HG03469 (cell line): Measurements from ENCODE around the gene MGMT.

ENCODE experiments used
- ATAC-seq: cut with Tn5 transposase; IDR thresholded peaks from one replicate; pipeline ENCODE4 v1.9.1; 2021; ENCODE audit warnings: mild to moderate bottlenecking, moderate library complexity, moderate number of reproducible peaks; ENCODE audit not compliant: unreplicated experiment

The MGMT gene

DNA sequence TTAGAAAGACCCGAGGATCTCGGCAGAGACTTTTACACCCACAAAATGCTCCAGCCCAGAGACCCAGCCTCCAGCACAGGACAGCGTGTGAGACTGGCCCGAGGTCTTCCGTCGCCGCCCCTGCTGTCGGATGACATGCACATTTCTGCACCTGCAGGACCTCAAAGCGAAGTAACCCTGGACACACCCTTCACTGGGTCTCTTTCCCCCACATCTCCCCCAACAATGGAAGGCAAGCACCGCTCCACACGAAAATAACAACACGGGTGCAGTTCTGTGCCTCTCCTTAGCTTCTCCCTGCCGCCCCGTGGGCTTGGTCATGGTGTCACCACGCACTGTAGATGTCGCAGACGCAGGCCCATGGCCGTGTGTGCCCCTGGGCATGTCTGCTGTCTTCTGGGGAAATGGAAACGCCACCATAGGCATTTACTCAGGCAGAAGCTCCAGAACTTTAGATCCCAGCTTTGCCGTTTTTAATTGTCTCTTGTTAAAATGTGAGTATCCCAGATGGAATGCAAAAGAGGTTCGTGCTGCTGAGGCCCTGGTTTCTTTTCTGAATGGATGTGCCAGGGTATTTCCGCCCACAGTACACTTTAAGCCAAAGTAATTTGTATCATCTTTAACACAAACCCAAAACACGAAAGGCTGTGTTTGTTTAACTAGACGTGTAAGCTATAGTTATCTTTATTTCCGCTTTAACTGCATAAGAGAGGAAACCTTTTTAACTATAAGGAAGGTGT lies 237.9 kb downstream of the MGMT start:
- ATAC-seq, result no peak

- ATAC-seq, result no peak
Measured at GRCh38 chr10:129705676-129706075, 238.6 kb downstream of the MGMT start.

GRCh38 chr10:129706081-129706480 lies 239.0 kb downstream of the MGMT start:
- no peak for ATAC-seq

DNA sequence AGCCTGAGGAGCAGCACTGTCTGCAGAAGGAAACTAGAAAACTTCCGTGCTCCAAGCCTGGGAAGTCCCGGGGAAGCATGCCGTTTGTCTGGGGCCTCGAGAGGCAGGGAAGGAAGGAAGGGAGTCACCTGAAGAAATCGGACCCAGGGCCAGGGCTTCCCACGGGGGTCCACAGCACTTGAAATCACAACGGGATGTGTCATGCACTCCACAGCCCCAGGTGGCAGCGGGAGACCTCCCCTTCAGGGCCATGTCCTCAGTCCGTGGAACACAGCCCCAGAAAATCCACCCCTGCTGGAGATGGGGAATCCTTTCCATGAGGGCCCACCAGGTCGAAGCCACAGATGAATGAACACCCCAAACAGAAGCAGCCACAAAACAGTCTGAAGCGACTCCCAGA lies 239.5 kb downstream of the MGMT start:
- ATAC-seq, result no peak

- no peak for ATAC-seq
Measured at GRCh38 chr10:129707406-129708388, 240.7 kb downstream of the MGMT start.

- no peak for ATAC-seq
Measured at GRCh38 chr10:129709101-129709500, 242.1 kb downstream of the MGMT start.

- ATAC-seq, result no peak
Measured at GRCh38 chr10:129709627-129710509, 242.8 kb downstream of the MGMT start.

GRCh38 chr10:129710510-129710847 lies 243.4 kb downstream of the MGMT start:
- ATAC-seq, result no peak

GRCh38 chr10:129711291-129711690 lies 244.2 kb downstream of the MGMT start:
- no peak for ATAC-seq

- no peak for ATAC-seq
Measured at GRCh38 chr10:129712000-129712399, 245.0 kb downstream of the MGMT start.

- ATAC-seq, result no peak
Measured at GRCh38 chr10:129713659-129714265, 246.7 kb downstream of the MGMT start.

GRCh38 chr10:129715805-129716204 lies 248.8 kb downstream of the MGMT start:
- ATAC-seq, result no peak

DNA sequence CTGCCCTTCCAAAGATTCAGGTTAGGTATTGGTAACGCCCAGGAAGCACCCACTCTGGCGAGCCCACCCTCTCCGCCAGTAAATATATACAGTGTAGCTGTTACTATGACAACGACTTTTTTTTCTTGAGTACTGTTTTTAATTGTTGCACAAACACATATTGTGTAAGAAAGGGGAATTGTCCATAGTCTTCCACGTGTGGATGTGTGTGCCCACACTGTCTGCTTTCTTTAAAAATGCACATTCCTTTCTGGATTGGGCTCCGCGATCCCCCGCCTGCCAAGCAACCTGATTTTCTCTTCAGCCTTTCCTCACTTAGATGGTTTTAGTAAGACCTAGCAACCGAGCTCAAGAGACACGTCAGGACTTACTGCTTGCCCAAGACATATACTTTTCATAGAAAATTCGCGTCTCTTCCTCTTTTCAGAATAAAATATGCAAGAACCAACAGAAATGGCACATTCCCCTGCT lies 249.2 kb downstream of the MGMT start:
- no peak for ATAC-seq

DNA sequence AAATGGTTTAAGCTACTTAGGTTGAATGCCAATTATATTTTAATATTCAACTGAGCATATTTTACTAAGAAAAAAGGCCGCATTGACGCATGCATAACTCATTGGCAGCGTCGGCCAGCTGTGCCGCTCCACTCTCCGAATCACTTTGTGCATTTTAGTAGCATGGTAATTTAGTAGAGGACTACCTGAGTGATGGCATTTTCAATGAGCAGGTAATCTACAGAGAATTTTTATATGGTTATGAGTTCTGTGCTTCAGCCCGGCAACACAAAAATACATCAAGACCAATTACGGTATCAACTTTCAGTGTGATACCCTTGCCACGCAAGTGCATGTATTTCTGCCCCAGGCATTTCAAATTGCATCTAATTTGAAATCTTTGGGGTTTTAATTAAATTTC lies 249.8 kb downstream of the MGMT start:
- ATAC-seq, result no peak

DNA sequence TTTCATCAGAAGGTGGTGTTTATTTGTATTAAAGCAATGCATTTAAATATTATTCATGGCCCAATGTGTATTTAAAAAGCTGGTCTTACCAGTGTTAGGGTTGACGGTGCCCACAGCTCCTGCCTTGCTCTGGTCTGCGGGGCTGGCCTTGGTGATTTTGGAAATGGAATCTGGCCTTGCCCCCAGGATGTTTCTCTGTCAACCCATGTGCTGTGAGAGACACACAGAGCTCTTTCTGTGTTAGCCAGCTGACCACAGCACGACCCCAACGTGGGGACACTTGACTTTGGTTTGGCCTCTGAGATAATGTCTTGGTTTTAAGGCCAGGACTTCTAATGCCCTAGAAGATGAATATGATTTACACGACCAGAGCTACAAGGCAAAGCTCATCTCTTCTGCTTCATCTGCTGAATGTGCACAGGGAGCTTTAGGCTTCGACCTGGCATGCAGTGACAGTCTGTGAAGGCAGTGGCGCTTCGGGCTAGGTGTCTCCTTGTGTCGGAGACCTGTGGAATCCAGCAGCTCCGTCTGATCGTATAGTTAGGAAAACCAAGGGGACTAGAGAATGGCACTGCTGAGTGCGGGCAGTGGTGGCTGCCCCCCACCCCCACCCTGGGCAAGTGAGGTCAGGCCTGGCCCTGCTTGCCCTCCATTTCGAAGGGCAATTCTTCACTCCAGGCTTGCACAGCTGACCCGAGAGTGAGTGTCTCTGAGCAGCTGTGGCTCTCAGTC lies 250.9 kb downstream of the MGMT start:
- ATAC-seq, result no peak

DNA sequence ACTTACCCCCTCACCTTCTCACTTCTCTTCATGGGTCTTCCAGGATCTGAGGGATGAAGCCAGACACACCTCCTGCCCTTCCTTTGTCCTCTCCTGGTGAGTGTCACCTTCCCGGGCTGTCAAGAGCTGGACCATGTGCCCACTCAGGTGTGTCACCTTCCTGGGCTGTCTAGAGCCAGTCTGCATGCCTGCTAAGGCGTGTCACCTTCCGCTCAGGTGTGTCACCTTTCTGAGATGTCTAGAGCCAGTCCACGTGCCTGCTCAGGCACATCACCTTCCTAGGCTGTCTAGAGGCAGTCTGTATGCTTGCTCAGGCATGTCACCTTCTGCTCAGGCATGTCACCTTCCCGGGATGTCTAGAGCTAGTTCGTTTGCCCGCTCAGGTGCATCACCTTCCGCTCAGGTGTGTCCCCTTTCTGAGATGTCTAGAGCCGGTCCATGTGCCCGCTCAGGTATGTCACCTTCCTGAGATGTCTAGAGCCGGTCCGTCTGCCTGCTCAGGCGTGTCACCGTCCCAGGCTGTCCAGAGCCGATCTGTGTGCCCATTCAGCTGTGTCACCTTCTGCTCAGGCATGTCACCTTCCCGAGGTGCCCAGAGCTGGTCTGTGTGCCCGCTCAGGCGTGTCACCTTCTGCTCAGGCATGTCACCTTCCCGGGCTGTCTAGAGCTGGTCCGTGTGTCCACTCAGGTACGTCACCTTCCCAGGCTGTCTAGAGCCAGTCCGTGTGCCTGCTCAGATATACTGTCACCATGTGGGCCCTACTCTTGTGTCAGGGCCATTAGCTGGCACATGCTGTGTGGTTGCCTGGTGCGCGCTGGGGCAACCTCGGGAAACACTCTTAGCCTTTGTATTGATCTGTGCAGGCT lies 251.7 kb downstream of the MGMT start:
- ATAC-seq, result no peak

DNA sequence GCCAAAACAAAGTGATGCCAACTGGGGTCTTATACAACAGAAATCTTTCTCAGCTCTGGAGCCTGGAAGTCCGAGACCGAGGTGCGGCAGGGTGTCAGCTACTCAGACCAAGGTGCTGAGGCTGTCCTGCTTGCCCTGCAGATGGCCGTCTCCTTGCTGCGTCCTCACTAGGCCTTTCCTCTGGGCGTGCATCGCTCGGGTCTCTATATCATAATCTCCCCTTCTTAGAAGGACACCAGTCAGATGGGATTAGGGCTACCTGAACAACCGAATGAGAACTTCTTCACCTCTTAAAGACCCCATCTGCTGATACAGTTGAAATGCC lies 252.3 kb downstream of the MGMT start:
- ATAC-seq, result no peak

- no peak for ATAC-seq
Measured at GRCh38 chr10:129719889-129720590, 253.0 kb downstream of the MGMT start.
